ENCODE measurements around the gene UNC5A.

The UNC5A gene

DNA sequence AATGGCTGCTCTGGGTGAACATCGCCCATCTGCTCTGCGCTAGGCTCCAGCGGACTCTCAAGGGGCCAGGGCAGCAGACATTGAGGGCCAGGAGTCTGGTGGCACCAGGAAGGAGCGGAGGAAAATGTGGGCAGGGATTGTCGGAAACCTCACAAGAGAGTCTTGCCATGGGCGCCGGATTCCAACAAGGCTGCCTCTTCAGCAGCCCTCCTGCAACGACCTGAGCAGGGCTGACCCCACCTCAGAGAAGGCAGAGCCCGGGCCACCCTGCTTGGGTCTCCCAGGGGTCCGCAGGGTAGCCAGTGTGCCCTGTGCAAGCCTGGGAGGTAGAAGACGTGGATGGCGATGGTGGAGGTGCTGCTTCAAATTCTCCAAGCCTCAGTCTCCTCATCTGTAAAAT, 11.4 kb upstream of the UNC5A start:
- Histone ChIP-seq H3K9me3 (no peaks in the 10 kb centered on the region), H3K27me3 (peaks cover 78% of the 10 kb centered on the region), H3K4me1 (ENCODE audit: control insufficient read depth in 1 of 2, insufficient read depth in 1 of 2, low read depth in 1 of 2, low read length in 1 of 2) (no peaks in the 10 kb centered on the region), H3K4me3 (ENCODE audit: low read depth in 1 of 2, low read length in 1 of 2) (no peak overlapping the region), H3K36me3 (no peaks in the 10 kb centered on the region), H3K27ac (no peak overlapping the region)
- TF ChIP-seq, protein P1, sequence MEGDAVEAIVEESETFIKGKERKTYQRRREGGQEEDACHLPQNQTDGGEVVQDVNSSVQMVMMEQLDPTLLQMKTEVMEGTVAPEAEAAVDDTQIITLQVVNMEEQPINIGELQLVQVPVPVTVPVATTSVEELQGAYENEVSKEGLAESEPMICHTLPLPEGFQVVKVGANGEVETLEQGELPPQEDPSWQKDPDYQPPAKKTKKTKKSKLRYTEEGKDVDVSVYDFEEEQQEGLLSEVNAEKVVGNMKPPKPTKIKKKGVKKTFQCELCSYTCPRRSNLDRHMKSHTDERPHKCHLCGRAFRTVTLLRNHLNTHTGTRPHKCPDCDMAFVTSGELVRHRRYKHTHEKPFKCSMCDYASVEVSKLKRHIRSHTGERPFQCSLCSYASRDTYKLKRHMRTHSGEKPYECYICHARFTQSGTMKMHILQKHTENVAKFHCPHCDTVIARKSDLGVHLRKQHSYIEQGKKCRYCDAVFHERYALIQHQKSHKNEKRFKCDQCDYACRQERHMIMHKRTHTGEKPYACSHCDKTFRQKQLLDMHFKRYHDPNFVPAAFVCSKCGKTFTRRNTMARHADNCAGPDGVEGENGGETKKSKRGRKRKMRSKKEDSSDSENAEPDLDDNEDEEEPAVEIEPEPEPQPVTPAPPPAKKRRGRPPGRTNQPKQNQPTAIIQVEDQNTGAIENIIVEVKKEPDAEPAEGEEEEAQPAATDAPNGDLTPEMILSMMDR (IDR thresholded peaks at IDR 0.05) = no peak

DNA sequence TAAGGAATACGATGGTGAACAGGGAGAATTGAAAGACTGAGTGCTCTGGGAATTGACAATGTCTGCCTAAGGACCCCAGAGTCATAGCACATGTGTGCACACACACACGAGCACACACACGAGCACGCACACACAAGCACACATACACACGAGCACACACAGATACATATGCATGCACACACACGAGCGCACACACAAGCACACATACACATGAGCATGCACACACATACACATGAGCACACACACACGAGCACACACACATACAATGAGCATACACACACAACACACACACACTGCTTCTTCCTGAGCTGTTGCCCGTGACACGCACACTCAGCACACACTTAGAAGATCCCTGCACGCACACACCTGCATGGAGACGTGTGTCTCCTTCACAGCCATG, 10.9 kb upstream of the UNC5A start:
- no peak overlapping the region for H3K27ac ChIP-seq
- H3K4me1 ChIP-seq (ENCODE audit: control insufficient read depth in 1 of 2, insufficient read depth in 1 of 2, low read depth in 1 of 2, low read length in 1 of 2) = no peaks in the 10 kb centered on the region
- TF ChIP-seq, protein P1 (IDR thresholded peaks at IDR 0.05) = no peak
- no peaks in the 10 kb centered on the region for H3K36me3 ChIP-seq
- H3K9me3 ChIP-seq = no peaks in the 10 kb centered on the region
- H3K4me3 ChIP-seq (ENCODE audit: low read depth in 1 of 2, low read length in 1 of 2) = no peak overlapping the region
- peaks cover 78% of the 10 kb centered on the region for H3K27me3 ChIP-seq

DNA sequence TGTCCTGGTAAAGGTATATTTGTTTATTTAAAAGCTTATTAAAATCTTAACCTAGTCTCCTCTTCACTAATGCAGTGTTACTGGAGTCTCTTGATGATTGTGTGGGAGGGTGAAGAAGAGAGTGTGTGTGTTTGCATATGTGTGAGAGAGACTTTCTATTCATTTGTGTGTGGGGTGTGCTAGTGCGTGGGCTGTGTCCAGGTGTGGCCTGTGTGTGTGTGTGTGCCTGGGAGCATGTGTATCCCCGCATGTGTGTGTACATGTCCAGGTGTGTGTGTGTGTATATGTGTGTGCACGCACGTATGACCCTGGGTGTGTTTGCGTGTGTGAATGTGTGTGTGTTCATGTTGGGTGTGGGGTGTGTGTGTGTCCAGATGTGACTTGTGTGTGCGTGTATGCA, 10.3 kb upstream of the UNC5A start:
- TF ChIP-seq, protein P1 (IDR thresholded peaks at IDR 0.05) = no peak
- Histone ChIP-seq H3K27me3 (peaks cover 78% of the 10 kb centered on the region), H3K4me1 (ENCODE audit: control insufficient read depth in 1 of 2, insufficient read depth in 1 of 2, low read depth in 1 of 2, low read length in 1 of 2) (no peaks in the 10 kb centered on the region), H3K4me3 (ENCODE audit: low read depth in 1 of 2, low read length in 1 of 2) (no peak overlapping the region), H3K27ac (no peak overlapping the region), H3K36me3 (no peaks in the 10 kb centered on the region), H3K9me3 (no peaks in the 10 kb centered on the region)

DNA sequence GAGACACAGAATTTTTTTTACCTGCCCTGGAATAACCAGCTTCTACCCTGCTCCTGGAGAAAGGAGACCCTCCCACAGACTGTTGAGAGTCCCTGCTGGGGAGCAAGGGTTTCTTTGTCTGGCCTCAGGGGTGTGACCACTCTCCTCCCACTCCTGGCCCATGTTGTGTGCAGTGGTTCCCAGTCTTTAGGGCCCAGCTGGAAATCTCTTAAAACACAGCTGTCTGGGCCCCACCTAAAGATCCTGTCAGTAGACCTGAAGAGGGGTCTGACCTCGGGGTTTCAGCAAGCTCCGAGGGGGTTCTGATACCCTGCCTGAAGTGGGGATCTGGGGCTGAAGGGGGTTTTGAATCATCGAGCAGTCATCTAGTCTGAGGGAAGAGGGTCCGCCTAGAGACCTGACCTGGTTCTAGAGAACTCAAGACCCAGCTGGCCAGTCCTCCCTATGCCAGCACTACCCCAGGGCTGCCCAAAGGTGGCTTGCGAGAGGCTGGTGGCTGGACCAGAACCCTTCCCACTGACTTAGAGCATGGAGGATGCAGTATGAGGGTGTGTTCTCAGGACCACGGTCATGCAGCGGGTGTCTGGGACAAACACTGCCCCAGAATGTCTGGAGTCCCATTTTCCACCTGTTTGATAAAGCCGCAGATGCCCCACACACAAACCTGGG, 8.1 kb upstream of the UNC5A start:
- no peak overlapping the region for H3K4me3 ChIP-seq (ENCODE audit: low read depth in 1 of 2, low read length in 1 of 2)
- H3K4me1 ChIP-seq (ENCODE audit: control insufficient read depth in 1 of 2, insufficient read depth in 1 of 2, low read depth in 1 of 2, low read length in 1 of 2) = no peaks in the 10 kb centered on the region
- H3K27me3 ChIP-seq = peaks cover 75% of the 10 kb centered on the region
- H3K9me3 ChIP-seq = no peaks in the 10 kb centered on the region
- TF ChIP-seq, protein P1 (IDR thresholded peaks at IDR 0.05) = no peak
- H3K27ac ChIP-seq = no peak overlapping the region
- no peaks in the 10 kb centered on the region for H3K36me3 ChIP-seq

DNA sequence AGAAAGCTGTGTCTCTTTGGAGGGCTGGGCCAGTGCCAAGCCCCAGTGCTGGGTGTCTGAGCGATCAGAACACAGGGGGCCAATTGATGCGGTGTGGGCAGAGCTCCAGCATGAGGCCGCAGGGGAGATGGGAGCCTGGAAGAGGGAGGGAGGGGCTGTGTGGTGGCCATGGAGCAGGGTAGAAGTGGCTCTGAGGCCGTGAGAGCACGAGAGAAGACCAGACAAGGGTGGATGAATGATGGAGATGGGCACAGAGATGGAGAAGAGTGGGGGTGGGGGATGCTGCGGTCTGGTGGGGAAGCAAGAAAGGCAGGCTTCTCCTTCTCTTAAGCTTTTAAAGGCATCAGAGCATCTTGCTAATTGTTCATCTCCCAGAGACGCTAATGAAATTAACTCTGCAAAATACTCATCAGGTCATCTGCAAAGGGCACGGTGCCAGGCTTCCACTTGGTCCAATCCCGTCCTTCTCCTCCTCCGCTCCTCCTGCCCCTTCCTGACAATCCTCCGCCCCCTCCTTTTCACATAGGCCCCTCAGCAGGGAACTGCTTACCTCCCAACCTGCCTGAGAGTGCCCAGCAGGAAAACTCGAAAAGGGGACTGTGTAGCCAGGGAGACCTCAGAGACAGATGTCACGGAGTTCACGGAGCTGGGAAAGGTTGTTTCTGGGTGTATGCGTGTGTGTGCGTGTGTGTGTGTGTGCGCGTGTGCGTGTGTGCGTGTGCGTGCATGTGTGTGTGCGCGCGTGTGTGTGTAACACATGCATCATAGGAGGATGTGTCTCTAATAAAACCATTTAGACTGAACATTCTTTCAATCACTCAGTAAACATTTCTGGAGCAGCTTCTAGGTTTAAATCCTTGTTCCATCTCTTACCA, 7.1 kb upstream of the UNC5A start:
- TF ChIP-seq, protein P1 (IDR thresholded peaks at IDR 0.05) = no peak
- Histone ChIP-seq H3K27me3 (peaks cover 75% of the 10 kb centered on the region), H3K36me3 (no peaks in the 10 kb centered on the region), H3K27ac (no peak overlapping the region), H3K4me3 (ENCODE audit: low read depth in 1 of 2, low read length in 1 of 2) (no peak overlapping the region), H3K9me3 (no peaks in the 10 kb centered on the region), H3K4me1 (ENCODE audit: control insufficient read depth in 1 of 2, insufficient read depth in 1 of 2, low read depth in 1 of 2, low read length in 1 of 2) (no peaks in the 10 kb centered on the region)

Data from neutrophil (primary cell).